Measurements from ENCODE around the gene B4GALNT2.
"Not testable (repeated sequence)": the region's sequence is repeated elsewhere in the genome, so short reads cannot be mapped to it uniquely, and the experiment has no call there.

B4GALNT2 gene

GRCh38 chr17:49183341-49183740, 50.8 kb downstream of the B4GALNT2 start:
- no peak for DNase-seq

DNA sequence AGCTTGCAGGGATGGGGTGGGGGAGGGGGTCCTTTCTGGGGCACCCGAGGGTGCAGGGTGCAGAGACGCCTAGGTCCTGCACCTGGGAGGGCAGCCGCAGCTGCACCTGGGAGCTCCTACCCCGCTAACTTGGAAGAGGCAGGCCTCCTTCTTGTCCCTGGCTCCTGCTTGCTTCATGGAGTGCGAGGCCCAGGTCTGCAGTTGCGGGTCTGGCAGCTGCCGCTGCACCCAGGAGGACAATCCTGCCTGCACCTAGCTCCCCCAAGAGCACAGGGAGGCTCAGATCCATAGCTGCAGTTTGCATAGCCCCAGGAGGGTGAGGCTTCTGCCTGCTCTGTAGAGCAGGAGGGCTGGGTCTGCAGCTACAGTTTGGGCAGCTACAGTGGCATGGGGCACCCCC, 51.2 kb downstream of the B4GALNT2 start:
- DNase-seq, result no peak

- not testable (repeated sequence) for DNase-seq
These were observed 52.0 kb downstream of the B4GALNT2 start for GRCh38 chr17:49184522-49184921.

DNA sequence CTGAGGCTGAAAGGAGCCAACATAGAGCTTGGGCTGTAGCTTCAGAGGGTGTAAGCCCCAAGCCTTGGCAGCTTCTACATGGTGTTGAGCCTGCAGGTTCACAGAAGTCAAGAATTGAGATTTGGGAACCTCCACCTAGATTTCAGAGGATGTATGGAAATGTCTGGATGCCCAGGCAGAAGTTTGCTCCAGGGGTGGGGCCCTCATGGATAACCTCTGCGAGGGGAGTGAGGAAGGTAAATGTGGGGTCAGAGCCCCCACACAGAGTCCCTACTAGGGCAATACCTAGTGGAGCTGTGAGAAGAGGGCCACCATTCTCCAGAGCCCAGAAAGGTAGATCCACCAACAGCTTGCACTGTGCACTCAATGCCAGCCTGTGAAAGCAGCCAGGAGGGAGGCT, 52.8 kb downstream of the B4GALNT2 start:
- not testable (repeated sequence) for DNase-seq

- DNase-seq, result no peak
These were observed 54.7 kb downstream of the B4GALNT2 start for GRCh38 chr17:49187301-49187700.

GRCh38 chr17:49190932-49191331, 58.4 kb downstream of the B4GALNT2 start:
- no peak for DNase-seq

DNA sequence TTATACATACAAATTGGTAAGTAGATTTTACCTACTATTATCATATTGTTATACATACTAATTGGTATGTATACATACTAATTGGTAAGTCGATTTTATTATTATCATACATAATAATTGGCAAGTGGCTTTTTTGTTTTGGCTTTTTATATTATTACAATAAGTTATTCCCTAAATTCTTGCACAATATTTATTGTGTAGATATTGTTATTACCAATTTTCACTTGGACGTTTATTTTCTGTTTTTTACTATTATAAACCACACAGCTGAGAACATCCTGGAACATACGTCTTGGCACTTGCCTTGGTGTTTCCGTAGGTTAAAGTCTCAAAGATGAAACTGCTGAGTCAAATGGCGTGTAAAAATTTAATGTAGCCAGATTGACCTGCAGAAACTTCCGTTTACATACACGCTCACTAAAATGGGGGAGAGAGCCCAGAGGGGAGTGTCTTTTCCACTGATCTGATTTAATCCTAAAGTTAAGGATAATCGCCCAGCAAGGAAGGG, 58.9 kb downstream of the B4GALNT2 start:
- no peak for DNase-seq

DNA sequence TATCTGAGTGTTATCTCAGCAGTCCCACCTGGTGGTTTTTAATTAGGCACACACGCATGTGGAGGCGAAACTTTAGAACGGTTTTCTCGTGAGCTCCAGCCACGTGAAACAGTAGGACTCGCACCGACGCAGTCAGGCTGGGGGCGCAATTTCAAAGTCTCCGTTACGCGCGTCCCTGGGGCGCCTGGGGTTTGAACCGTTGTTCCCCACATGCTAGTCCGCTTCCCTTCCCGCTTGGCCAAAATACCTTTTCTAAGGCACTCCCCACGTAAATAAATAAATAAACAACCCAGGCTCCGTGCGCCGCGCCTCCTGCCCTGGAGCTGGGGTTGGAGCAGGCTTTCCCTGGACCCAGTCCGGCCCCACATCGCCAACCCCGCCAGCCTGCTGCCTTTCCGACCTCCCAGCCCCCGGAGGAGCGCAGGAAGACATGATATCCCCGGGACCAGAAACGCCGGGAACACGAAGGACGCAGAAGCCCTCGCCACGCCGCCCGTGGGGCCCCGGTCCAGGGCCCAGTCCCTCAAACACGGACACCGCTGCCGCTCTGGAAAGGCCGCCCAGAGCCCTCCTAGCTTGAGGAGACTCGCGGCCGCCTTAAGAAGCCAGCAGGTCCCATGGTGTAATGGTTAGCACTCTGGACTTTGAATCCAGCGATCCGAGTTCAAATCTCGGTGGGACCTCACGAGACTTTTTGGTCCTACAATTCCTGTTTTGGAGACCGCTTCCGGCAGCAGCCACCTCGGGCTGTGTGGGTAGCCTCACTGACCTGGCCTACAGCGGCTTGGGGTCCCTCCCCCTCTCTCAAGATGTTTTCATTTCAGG, 59.6 kb downstream of the B4GALNT2 start:
- DNase-seq, result peak; percentile 86

- DNase-seq, result peak; percentile 60
These were observed 61.1 kb downstream of the B4GALNT2 start for GRCh38 chr17:49193513-49194296.

GRCh38 chr17:49194297-49194607, 61.7 kb downstream of the B4GALNT2 start:
- no peak for DNase-seq

- no peak for DNase-seq
These were observed 63.2 kb downstream of the B4GALNT2 start for GRCh38 chr17:49195751-49196150.

GRCh38 chr17:49196520-49196919, 64.0 kb downstream of the B4GALNT2 start:
- no peak for DNase-seq

DNA sequence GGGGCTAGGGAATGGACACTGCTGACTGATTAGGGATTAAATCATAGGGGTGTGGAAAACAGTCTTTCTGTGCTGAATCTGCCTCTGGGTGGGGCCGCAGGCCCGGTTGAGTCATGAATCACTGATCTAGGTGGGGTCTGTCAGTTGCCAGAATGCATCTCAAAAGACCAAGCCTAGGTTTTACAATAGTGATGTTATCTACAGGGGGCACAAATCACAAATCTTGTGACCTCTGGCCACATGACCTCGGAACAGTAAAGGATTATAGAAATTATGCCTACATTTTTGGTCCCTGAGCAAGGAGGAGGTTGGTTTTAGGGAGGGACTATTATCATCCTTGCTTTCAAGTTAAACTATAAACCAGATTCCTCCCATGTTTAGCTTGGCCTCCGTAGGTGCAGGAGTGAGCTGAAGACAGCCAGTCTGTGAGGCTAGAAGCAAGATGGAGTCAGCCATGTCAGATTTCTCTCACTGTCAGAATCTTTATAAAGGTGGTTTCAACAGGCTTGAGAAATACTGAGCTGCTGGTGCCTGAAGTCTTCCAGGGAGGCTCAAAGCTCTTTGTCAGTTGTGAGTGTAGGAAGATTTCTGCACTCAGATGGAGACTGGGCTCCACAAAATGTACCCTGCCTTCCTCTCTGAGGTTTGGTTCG, 64.9 kb downstream of the B4GALNT2 start:
- peak; percentile 11 for DNase-seq

DNA sequence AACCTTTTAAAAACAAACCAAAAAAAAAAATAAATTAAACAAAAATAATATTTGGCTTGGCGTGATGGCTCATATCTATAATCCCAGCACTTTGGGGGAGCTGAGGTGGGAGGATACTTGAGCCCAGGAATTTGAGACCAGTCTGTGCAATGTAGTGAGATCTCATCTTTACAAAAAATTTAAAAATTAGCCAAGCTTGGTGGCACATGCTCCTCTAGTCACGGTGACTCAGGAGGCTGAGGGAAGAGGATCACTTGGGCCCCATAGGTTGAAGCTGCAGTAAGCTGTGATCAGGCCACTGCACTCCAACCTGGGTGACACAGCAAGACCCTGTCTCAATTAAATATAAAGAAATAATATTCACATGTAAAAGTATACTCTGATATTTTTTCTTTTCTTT, 65.6 kb downstream of the B4GALNT2 start:
- DNase-seq, result no peak

DNA sequence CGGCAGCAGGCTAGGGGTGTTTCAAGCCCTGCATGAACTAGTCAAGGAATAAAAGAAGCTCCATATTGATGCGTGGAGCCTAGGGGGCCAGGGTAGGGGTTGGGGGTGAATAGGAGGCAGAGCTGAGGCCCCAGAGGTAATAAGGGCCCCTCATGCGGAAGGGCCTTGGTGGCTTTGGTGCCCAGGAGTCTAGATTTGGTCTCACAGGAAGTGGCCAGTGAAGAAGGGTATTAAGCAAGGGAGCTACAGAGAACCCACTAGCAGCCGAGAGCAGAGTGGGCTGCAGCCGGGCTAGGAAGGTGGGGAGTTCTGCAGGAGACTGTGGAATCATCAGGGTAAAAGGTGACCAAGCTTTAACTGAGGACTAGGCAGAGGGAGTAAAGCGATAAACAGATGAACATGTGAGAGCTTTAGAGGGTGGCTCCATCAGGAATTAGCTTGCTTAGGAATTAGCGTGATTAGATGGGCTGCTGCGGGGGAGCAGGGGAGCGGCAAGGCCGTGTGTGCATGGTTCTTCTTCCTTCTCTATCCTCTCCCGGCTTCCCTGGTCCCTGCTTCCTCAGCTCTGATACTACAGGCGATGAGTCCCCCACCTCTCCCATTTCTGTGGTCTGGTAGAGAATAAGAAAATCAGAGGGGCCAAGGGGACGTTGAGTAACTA, 68.0 kb downstream of the B4GALNT2 start:
- no peak for DNase-seq

DNA sequence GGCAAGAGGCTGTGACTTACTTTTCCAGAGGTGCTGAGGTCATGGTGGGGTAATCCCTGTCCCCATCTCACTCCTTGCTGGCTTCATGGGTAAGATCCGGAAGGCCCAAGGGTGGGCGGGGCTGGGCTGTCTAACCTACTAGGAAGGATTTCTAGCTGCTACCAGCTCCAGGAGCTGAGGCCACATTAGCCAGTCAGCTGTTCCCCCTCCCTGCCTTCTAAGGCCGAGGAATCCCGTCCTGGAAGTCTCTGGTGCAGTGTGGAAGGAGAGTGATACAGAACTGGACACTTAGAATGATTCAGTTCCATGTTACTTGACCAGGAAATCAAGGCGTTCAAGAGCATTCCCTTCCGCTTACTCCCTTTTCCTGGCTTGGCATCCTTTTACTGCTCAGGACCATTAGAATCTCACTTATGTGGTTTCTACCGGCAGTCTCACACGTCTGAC, 68.9 kb downstream of the B4GALNT2 start:
- DNase-seq, result peak; percentile 80

DNA sequence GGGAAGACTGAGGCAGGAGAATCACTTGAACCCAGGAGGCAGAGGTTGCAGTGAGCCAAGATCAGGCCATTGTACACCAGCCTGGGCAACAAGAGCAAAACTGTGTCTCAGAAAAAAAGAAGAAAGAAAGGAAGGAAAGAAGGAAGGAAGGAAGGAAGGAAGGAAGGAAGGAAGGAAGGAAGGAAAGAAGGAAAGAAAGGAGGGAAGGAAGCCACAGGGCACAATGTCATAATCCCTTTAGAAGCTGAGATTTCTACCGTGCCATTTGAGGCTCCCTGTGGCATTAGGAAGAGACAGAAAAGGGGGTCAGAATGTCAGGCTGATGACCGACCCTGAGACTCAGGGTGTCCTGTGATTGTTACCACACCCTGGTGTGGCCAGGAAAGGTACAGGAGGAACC, 71.2 kb downstream of the B4GALNT2 start:
- no peak for DNase-seq

- peak; percentile 18 for DNase-seq
These were observed 71.9 kb downstream of the B4GALNT2 start for GRCh38 chr17:49204516-49204915.

DNA sequence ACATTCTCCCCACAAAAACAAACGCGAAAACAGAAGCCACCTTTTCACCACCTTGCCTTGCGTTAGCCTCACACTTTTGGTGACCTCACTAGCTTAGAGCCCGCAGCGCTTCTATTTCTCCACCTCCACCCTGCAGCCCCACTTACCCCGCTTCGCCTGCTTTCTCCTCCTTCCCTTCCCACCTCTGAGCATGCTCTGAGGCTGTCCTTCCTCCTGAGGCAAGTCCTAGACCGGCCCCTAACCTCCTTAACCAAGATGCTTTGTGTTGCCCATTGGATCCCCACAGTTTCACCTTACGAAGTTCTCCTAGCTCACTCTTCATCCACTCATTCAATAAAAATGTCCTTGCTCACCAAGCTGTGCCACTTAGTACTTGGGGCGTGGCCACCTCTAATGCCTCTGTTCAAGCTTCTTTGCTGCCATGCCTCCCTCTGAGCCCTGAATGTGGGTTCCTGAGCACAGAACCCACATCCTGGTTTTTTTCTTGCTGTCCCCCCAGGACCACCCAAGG, 76.5 kb downstream of the B4GALNT2 start:
- no peak for DNase-seq

- no peak for DNase-seq
These were observed 77.8 kb downstream of the B4GALNT2 start, which contains the start of the genes ABI3 and GNGT2 for GRCh38 chr17:49210158-49211029. Gene ABI3 (plus strand): TSS chr17:49210707. CDS start chr17:49210725, 18 bp downstream. Gene GNGT2 (minus strand): TSS chr17:49210574. CDS start chr17:49207422, 3,152 bp downstream.

DNA sequence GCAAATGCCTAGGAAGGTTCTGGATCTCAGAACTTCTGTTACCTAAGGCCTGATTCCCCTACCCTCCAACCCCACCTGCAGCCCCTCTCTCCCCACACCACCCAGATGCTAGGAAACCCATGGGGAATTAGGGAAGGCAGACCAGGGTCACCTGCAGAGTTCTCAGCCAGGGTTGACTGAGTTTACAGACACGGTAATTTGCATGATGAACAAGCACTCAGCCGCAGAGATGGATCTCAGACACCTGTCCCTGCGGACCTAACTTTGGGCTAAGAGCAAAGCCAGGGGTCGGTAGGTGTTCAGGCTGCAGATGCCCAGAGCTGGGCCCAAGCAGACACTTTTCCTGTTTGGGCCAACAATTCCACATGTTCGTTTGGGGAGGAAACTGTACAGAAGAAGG, 80.8 kb downstream of the B4GALNT2 start:
- no peak for DNase-seq

Data from NCI-H226 (cell line).